HEK293 (cell line): ENCODE data around the gene MRTFB.
"Not testable (repeated sequence)": the region's sequence is repeated elsewhere in the genome, so short reads cannot be mapped to it uniquely, and the experiment has no call there.

Source experiments
- CTCF ChIA-PET: fragments of 350-600 bp; formaldehyde crosslinking; extraction: SDS; loops from one replicate; lab custom pipeline; 2021; ENCODE audit warnings: antibody characterized with exemption; lab: Yijun Ruan, JAX
- POLR2A ChIA-PET: fragments of 300-600 bp; formaldehyde crosslinking; extraction: SDS; loops from one replicate; lab custom pipeline; 2020; ENCODE audit warnings: antibody characterized with exemption, inconsistent platforms; lab: Yijun Ruan, JAX
- H3K27ac ChIP-seq: fragments of 200-500 bp; sonication (Bioruptor generic); 2 replicates; pipeline ENCODE4 v1.5.1; 2014; ENCODE audit warnings: low read depth, low read length, control low read depth, inconsistent platforms; ENCODE audit errors: extremely low read depth
- H3K36me3 ChIP-seq, 2 experiments: fragments of 200-500 bp in 1 of 2; sonication (Bioruptor generic) in 1 of 2; 1 replicate in 1 of 2; 2 replicates in 1 of 2; pipeline ENCODE4 v1.5.1; 2014 to 2017; ENCODE audit warnings: inconsistent platforms in 2 of 2, low read length in 2 of 2; ENCODE audit not compliant: control insufficient read depth in 2 of 2, insufficient read depth in 1 of 2
- H3K4me1 ChIP-seq: fragments of 200-500 bp; sonication (Bioruptor generic); 2 replicates; pipeline ENCODE4 v1.5.1; 2014; ENCODE audit warnings: mild to moderate bottlenecking, low read length, inconsistent platforms; ENCODE audit not compliant: control insufficient read depth, insufficient read depth
- H3K4me3 ChIP-seq: 2 replicates; pipeline ENCODE4 v1.5.1; 2011; ENCODE audit warnings: low read depth, mild to moderate bottlenecking, control low read depth, low read length, moderate library complexity
- H3K9me3 ChIP-seq: fragments of 200-500 bp; sonication (Bioruptor generic); 2 replicates; pipeline ENCODE4 v1.5.1; 2014; ENCODE audit warnings: low read depth, low read length, inconsistent platforms; ENCODE audit not compliant: control insufficient read depth, insufficient read depth
- GFI1B ChIP-seq: fragments of 450-650 bp; formaldehyde crosslinking; IDR thresholded peaks from 2 replicates; pipeline ENCODE4 v1.5.1; 2016; ENCODE audit warnings: missing biosample characterization, missing genetic modification characterization
- HOXA7 ChIP-seq: sonication (generic); formaldehyde crosslinking; IDR thresholded peaks from 2 replicates; pipeline ENCODE4 v1.8.1; 2022; ENCODE audit warnings: missing genetic modification reagents, borderline replicate concordance
- KLF10 ChIP-seq: fragments of 450-650 bp; IDR thresholded peaks from 2 replicates; pipeline ENCODE4 v1.5.1; 2018; ENCODE audit warnings: missing biosample characterization, mild to moderate bottlenecking, missing genetic modification characterization
- REST ChIP-seq: fragments of 450-650 bp; formaldehyde crosslinking; IDR thresholded peaks from 2 replicates; pipeline ENCODE4 v1.5.1; 2016; ENCODE audit warnings: missing biosample characterization, missing genetic modification characterization
- ZBTB17 ChIP-seq: fragments of 450-650 bp; formaldehyde crosslinking; IDR thresholded peaks from 2 replicates; pipeline ENCODE4 v1.5.1; 2016; ENCODE audit warnings: missing biosample characterization, missing genetic modification characterization
- ZNF132 ChIP-seq: fragments of 450-650 bp; formaldehyde crosslinking; IDR thresholded peaks from 2 replicates; pipeline ENCODE4 v1.5.1; 2017; ENCODE audit warnings: missing biosample characterization, missing genetic modification characterization, borderline replicate concordance
- ZNF146 ChIP-seq: fragments of 450-650 bp; formaldehyde crosslinking; IDR thresholded peaks from 2 replicates; pipeline ENCODE4 v1.5.1; 2016; ENCODE audit warnings: missing biosample characterization, missing genetic modification characterization
- ZNF16 ChIP-seq: fragments of 450-650 bp; formaldehyde crosslinking; IDR thresholded peaks from 2 replicates; pipeline ENCODE4 v1.5.1; 2016; ENCODE audit warnings: low read depth, missing biosample characterization, missing genetic modification characterization
- ZNF202 ChIP-seq: fragments of 450-650 bp; formaldehyde crosslinking; IDR thresholded peaks from 2 replicates; pipeline ENCODE4 v1.5.1; 2016; ENCODE audit warnings: missing biosample characterization, missing genetic modification characterization, borderline replicate concordance
- ZNF26 ChIP-seq: fragments of 450-650 bp; formaldehyde crosslinking; IDR thresholded peaks from 2 replicates; pipeline ENCODE4 v1.5.1; 2016; ENCODE audit warnings: missing biosample characterization, missing genetic modification characterization
- ZNF324 ChIP-seq: fragments of 450-650 bp; formaldehyde crosslinking; IDR thresholded peaks from 2 replicates; pipeline ENCODE4 v1.5.1; 2016; ENCODE audit warnings: missing biosample characterization, missing genetic modification characterization
- ZNF501 ChIP-seq: fragments of 450-650 bp; formaldehyde crosslinking; IDR thresholded peaks from 2 replicates; pipeline ENCODE4 v1.5.1; 2016; ENCODE audit warnings: missing biosample characterization, missing genetic modification characterization
- ZNF513 ChIP-seq: fragments of 450-650 bp; IDR thresholded peaks from 2 replicates; pipeline ENCODE4 v1.5.1; 2018; ENCODE audit warnings: missing biosample characterization, missing genetic modification characterization
- ZNF544 ChIP-seq: fragments of 450-650 bp; formaldehyde crosslinking; IDR thresholded peaks from 2 replicates; pipeline ENCODE4 v1.5.0; 2017; ENCODE audit warnings: missing biosample characterization, missing genetic modification characterization
- ZNF549 ChIP-seq: fragments of 450-650 bp; IDR thresholded peaks from 2 replicates; pipeline ENCODE4 v1.5.1; 2018; ENCODE audit warnings: missing biosample characterization, missing genetic modification characterization, mild to moderate bottlenecking, inconsistent platforms, moderate library complexity
- ZNF555 ChIP-seq: fragments of 450-650 bp; formaldehyde crosslinking; conservative IDR thresholded peaks from 2 replicates; pipeline ENCODE4 v1.5.1; 2017; ENCODE audit warnings: missing biosample characterization, mild to moderate bottlenecking, missing genetic modification characterization, inconsistent platforms
- ZNF558 ChIP-seq: fragments of 450-650 bp; formaldehyde crosslinking; IDR thresholded peaks from 2 replicates; pipeline ENCODE4 v1.5.1; 2016; ENCODE audit warnings: missing biosample characterization, missing genetic modification characterization
- ZNF585B ChIP-seq: fragments of 450-650 bp; formaldehyde crosslinking; IDR thresholded peaks from 2 replicates; pipeline ENCODE4 v1.5.1; 2016; ENCODE audit warnings: missing biosample characterization, missing genetic modification characterization
- ZNF785 ChIP-seq: fragments of 450-650 bp; formaldehyde crosslinking; IDR thresholded peaks from 2 replicates; pipeline ENCODE4 v1.5.1; 2016; ENCODE audit warnings: missing biosample characterization, missing genetic modification characterization
- ZNF830 ChIP-seq: fragments of 450-650 bp; IDR thresholded peaks from 2 replicates; pipeline ENCODE4 v1.5.0; 2018; ENCODE audit warnings: missing biosample characterization, missing genetic modification characterization, low read depth, mild to moderate bottlenecking, moderate library complexity
- ZSCAN16 ChIP-seq: fragments of 450-650 bp; formaldehyde crosslinking; IDR thresholded peaks from 2 replicates; pipeline ENCODE4 v1.5.1; 2016; ENCODE audit warnings: missing biosample characterization, missing genetic modification characterization
- TF ChIP-seq, protein P1 (sequence below): fragments of 450-650 bp; formaldehyde crosslinking; IDR thresholded peaks from 2 replicates; pipeline ENCODE4 v1.5.1; 2016; ENCODE audit warnings: missing biosample characterization, missing genetic modification characterization

The MRTFB gene

DNA sequence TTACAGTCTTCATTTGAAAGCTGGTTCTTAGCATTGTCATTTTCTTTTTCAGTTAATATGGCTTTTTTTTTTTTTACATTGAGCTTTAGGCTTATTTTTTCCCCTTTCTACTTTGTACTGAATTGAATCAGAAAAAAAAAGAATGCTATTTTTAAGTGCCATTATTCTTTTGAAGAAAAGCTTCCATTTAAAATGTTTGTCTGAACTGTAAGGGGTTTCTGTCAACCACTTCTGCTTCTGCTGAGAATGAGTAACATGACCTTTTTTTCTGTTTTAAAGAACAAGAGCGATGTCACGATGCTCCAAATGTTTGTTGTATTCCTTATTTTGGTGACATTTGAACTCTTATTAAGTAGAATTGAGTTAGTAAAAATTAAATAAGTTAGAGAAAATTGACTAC is 50.0 kb downstream of the MRTFB start (continued):
- TF ChIP-seq ZNF558 (tag by site-specific recombination) (no peak), ZNF132 (tag by site-specific recombination) (no peak), ZBTB17 (tag by site-specific recombination) (no peak), ZNF830 (tag by site-specific recombination) (no peak), KLF10 (tag by site-specific recombination) (no peak), ZNF555 (tag by site-specific recombination) (no peak), GFI1B (tag by site-specific recombination) (no peak), HOXA7 (CRISPR knock-in tag) (no peak)

GRCh38 chr16:14121872-14122271 is 50.8 kb downstream of the MRTFB start:
- ChIA-PET CTCF (no interaction called here), POLR2A (no interaction called here)
- Histone ChIP-seq H3K9me3 (no peaks in the 10 kb centered on the region), H3K4me1 (peaks cover 12% of the 10 kb centered on the region; the same call in 1 of the 2 replicates), H3K4me3 (no peak overlapping the region), H3K36me3 (no peaks in the 10 kb centered on the region), H3K27ac (no peak overlapping the region)
- TF ChIP-seq ZNF549 (tag by site-specific recombination) (no peak), ZNF785 (tag by site-specific recombination) (no peak), ZNF26 (tag by site-specific recombination) (no peak), ZNF202 (tag by site-specific recombination) (no peak), ZNF16 (no peak), ZSCAN16 (tag by site-specific recombination) (no peak)
- TF ChIP-seq, protein P1, sequence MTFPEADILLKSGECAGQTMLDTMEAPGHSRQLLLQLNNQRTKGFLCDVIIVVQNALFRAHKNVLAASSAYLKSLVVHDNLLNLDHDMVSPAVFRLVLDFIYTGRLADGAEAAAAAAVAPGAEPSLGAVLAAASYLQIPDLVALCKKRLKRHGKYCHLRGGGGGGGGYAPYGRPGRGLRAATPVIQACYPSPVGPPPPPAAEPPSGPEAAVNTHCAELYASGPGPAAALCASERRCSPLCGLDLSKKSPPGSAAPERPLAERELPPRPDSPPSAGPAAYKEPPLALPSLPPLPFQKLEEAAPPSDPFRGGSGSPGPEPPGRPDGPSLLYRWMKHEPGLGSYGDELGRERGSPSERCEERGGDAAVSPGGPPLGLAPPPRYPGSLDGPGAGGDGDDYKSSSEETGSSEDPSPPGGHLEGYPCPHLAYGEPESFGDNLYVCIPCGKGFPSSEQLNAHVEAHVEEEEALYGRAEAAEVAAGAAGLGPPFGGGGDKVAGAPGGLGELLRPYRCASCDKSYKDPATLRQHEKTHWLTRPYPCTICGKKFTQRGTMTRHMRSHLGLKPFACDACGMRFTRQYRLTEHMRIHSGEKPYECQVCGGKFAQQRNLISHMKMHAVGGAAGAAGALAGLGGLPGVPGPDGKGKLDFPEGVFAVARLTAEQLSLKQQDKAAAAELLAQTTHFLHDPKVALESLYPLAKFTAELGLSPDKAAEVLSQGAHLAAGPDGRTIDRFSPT (tag by site-specific recombination), result no peak

- H3K9me3 ChIP-seq, H3K36me3 ChIP-seq, H3K27ac ChIP-seq, CTCF ChIA-PET, H3K4me3 ChIP-seq, POLR2A ChIA-PET: not testable (repeated sequence)
- peaks cover 12% of the 10 kb centered on the region; the same call in 1 of the 2 replicates for H3K4me1 ChIP-seq
- TF ChIP-seq ZNF146 (tag by site-specific recombination), result peak; percentile 96
These were observed 51.3 kb downstream of the MRTFB start for GRCh38 chr16:14122430-14122829.

DNA sequence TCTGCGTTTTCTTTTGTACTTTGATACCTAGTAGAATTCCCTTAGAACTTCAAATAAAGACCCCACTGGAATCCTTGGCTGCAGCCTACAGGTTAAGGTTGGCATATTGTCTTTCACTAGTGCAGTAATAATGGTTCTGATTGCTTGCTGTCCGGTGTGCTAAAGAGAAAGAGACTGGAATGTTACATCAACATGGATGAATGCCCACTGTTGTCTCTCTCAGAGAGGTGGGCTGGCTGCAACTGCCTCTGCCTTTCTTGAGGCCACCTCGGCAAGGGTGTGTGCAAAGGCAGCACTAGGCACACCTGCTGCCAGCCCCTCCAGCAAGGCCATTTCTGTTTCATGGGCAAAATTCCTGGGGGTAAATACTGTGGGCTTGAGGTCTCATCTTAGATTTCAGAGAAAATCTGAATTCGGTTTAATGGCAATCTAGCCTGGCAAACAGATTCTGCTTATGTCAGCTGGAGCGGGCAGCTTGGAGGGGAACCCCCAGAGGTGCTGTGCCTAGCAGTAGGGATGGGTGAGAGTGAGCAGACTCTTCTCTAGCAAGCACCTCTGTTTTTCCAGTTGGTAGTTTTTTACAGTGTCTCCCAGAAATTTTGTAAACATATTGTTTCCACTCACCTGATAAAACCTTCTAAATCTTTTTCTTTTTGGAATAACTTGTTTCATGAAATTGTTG is 54.0 kb downstream of the MRTFB start:
- H3K4me3 ChIP-seq, result no peak overlapping the region
- no peak overlapping the region for H3K27ac ChIP-seq
- H3K4me1 ChIP-seq, result peaks cover 12% of the 10 kb centered on the region; the same call in 1 of the 2 replicates
- POLR2A ChIA-PET, result no interaction called here
- CTCF ChIA-PET, result interaction anchor here (0.7 kb wide), 1 partner anchor 1553 kb away, joined by 5 read pairs; no protein-coding TSS in a partner anchor
- H3K9me3 ChIP-seq, result no peaks in the 10 kb centered on the region
- no peaks in the 10 kb centered on the region for H3K36me3 ChIP-seq
- TF ChIP-seq ZNF544 (tag by site-specific recombination) (no peak), ZNF501 (tag by site-specific recombination) (no peak), REST (tag by site-specific recombination) (no peak), ZNF513 (tag by site-specific recombination) (no peak), ZNF585B (no peak), ZNF324 (tag by site-specific recombination) (no peak)
